K562 (cell line): Measurements from ENCODE around the gene CPT1A. TPM values are rescaled to one million over a fixed set of nuclear protein-coding genes. Genes with fewer than 3 reads are reported as not detected.

ENCODE experiments used
- BDP1 ChIP-seq: IDR thresholded peaks from 3 replicates; pipeline ENCODE4 v1.6.1; 2011; ENCODE audit not compliant: insufficient read length, insufficient read depth
- CBX1 ChIP-seq: sonication (generic); IDR thresholded peaks from 2 replicates; pipeline ENCODE4 v1.6.1; 2016; ENCODE audit warnings: antibody characterized with exemption, low read depth, mild to moderate bottlenecking
- CHD1 ChIP-seq: fragments of 200-600 bp; sonication (generic); IDR thresholded peaks from one replicate; pipeline ENCODE4 v1.6.1; 2012; ENCODE audit warnings: mild to moderate bottlenecking, moderate library complexity, low read length, inconsistent platforms
- CREBBP ChIP-seq: IDR thresholded peaks from one replicate; pipeline ENCODE4 v1.6.1; 2012; ENCODE audit warnings: low read depth, mild to moderate bottlenecking, control low read depth, inconsistent platforms, low read length
- CSDE1 ChIP-seq, 2 experiments: fragments of 450-650 bp; IDR thresholded peaks; 2 replicates each; pipeline ENCODE4 v1.6.1; 2016; ENCODE audit warnings: mild to moderate bottlenecking in 1 of 2
- ELK3 ChIP-seq: fragments of 450-650 bp; formaldehyde crosslinking; IDR thresholded peaks from 2 replicates; pipeline ENCODE4 v1.4.0; 2020; ENCODE audit warnings: mild to moderate bottlenecking
- EZH2 ChIP-seq: IDR thresholded peaks from 2 replicates; pipeline ENCODE4 v1.6.1; 2012; ENCODE audit warnings: low read depth, mild to moderate bottlenecking, inconsistent platforms, low read length, borderline replicate concordance
- FOXA1 ChIP-seq: fragments of 450-650 bp; IDR thresholded peaks from 2 replicates; pipeline ENCODE4 v1.6.1; 2016; ENCODE audit warnings: mild to moderate bottlenecking, borderline replicate concordance
- GATAD2B ChIP-seq: fragments of 450-650 bp; IDR thresholded peaks from 2 replicates; pipeline ENCODE4 v1.6.1; 2017; ENCODE audit warnings: mild to moderate bottlenecking, borderline replicate concordance
- HMGXB4 ChIP-seq: sonication (generic); formaldehyde crosslinking; IDR thresholded peaks from 2 replicates; pipeline ENCODE4 v1.8.1; 2023; ENCODE audit warnings: mild to moderate bottlenecking, missing genetic modification reagents
- KAT8 ChIP-seq: fragments of 450-650 bp; IDR thresholded peaks from 2 replicates; pipeline ENCODE4 v1.6.1; 2016; ENCODE audit warnings: low read depth, mild to moderate bottlenecking
- MYBL2 ChIP-seq, 2 experiments: fragments of 450-650 bp in 1 of 2; sonication (generic) in 1 of 2; formaldehyde crosslinking in 1 of 2; IDR thresholded peaks; 2 replicates each; pipeline versions ENCODE4 v1.6.1 to v1.8.1; 2017 to 2022; ENCODE audit warnings: borderline replicate concordance in 1 of 2, inconsistent platforms in 1 of 2, low read depth in 1 of 2, mild to moderate bottlenecking in 1 of 2, missing genetic modification reagents in 1 of 2, moderate library complexity in 1 of 2
- NEUROD1 ChIP-seq: fragments of 150-350 bp; IDR thresholded peaks from 2 replicates; pipeline ENCODE4 v1.6.1; 2014; ENCODE audit warnings: borderline replicate concordance, low read length, low read depth; ENCODE audit not compliant: partially characterized antibody
- NKRF ChIP-seq: fragments of 450-650 bp; IDR thresholded peaks from 2 replicates; pipeline ENCODE4 v1.6.1; 2016; ENCODE audit warnings: borderline replicate concordance
- NR2C1 ChIP-seq, 2 experiments: fragments of 450-650 bp; IDR thresholded peaks; 2 replicates each; pipeline ENCODE4 v1.6.1; 2017; ENCODE audit warnings: mild to moderate bottlenecking in 2 of 2, antibody characterized with exemption in 1 of 2, inconsistent platforms in 1 of 2, missing compliant biosample characterization in 1 of 2, missing genetic modification characterization in 1 of 2
- RAD21 ChIP-seq, 2 experiments: fragments of 250-450 bp in 1 of 2; fragments of 450-650 bp in 1 of 2; sonication (Bioruptor Pico) in 1 of 2; formaldehyde crosslinking in 1 of 2; IDR thresholded peaks in 1 of 2; conservative IDR thresholded peaks in 1 of 2; 2 replicates each; pipeline versions ENCODE4 v1.4.0 to v1.8.0; 2020 to 2022; ENCODE audit warnings: mild to moderate bottlenecking in 2 of 2, moderate library complexity in 1 of 2
- RBM39 ChIP-seq: fragments of 200-400 bp; formaldehyde crosslinking; optimal IDR thresholded peaks from 2 replicates; pipeline ENCODE3; 2018; ENCODE audit warnings: low read depth, low read length
- RUNX1 ChIP-seq: sonication (generic); IDR thresholded peaks from 2 replicates; pipeline ENCODE4 v1.6.1; 2016; ENCODE audit warnings: antibody characterized with exemption, low read depth
- STAG1 ChIP-seq: sonication (generic); formaldehyde crosslinking; IDR thresholded peaks from 2 replicates; pipeline ENCODE4 v1.5.0; 2020; ENCODE audit warnings: missing genetic modification reagents, borderline replicate concordance
- STAT5A ChIP-seq: IDR thresholded peaks from 2 replicates; pipeline ENCODE4 v1.6.1; 2012; ENCODE audit warnings: low read length, inconsistent platforms, borderline replicate concordance
- TCF7L2 ChIP-seq: fragments of 150-350 bp; IDR thresholded peaks from 2 replicates; pipeline ENCODE4 v1.6.1; 2016; ENCODE audit warnings: low read depth, mild to moderate bottlenecking, low read length, moderate library complexity
- THRB ChIP-seq: fragments of 450-650 bp; formaldehyde crosslinking; conservative IDR thresholded peaks from 2 replicates; pipeline ENCODE4 v1.4.0; 2022; ENCODE audit warnings: mild to moderate bottlenecking, missing genetic modification characterization
- ZNF175 ChIP-seq: fragments of 200-800 bp; sonication (Bioruptor generic); IDR thresholded peaks from 2 replicates; pipeline ENCODE4 v1.6.1; 2016; ENCODE audit warnings: low read depth, mild to moderate bottlenecking, missing genetic modification characterization, missing compliant biosample characterization
- ZSCAN29 ChIP-seq: fragments of 450-650 bp; IDR thresholded peaks from 2 replicates; pipeline ENCODE4 v1.6.1; 2017
- polyA plus RNA-seq, 8 experiments: library from polyadenylated mRNA; depleted of rRNA in 4 of 8; stranded (reverse) in 5 of 8; unstranded in 3 of 8; fragments of >200 nt; fragmentation: Nextera tagmentation in 2 of 8; fragmentation: Illumina TruSeq in 1 of 8; extraction: Ambion mirVana in 2 of 8; extraction: Trizol in 1 of 8; gene quantifications; 2 replicates each; pipeline versions ENCODE4 v1.2.1 to v1.2.3, GENCODE V29; 2011 to 2014; ENCODE audit warnings: inconsistent platforms in 1 of 8, missing spikeins in 1 of 8
- total RNA-seq, 7 experiments: library from RNA; depleted of rRNA in 6 of 7; stranded (reverse); fragments of >200 nt in 6 of 7; fragmentation: Illumina TruSeq in 2 of 7; extraction: Trizol in 2 of 7; gene quantifications; 2 replicates each; pipeline versions ENCODE4 v1.2.1 to v1.2.3, GENCODE V29; 2011 to 2021; ENCODE audit warnings: low replicate concordance in 1 of 7

The CPT1A gene
- total and polyA plus RNA-seq, 9 of the 15 experiments (the other 6 are each of a cell fraction or from before 2014, with no cell fraction given) = 2.6 to 29.1 (median 12.3) TPM

GRCh38 chr11:68751331-68751856 lies 90.3 kb downstream of the CPT1A start, which contains the start of gene TESMIN (continued):
- TF ChIP-seq HMGXB4 (CRISPR knock-in tag) = no peak
- TF ChIP-seq RUNX1 = no peak
- TF ChIP-seq BDP1 = no peak
- TF ChIP-seq ELK3 = no peak
- no peak for TF ChIP-seq CBX1
- no peak for TF ChIP-seq CREBBP
- no peak for TF ChIP-seq THRB (CRISPR knock-in tag)
- TF ChIP-seq MYBL2 (IDR thresholded peaks at IDR 0.05; ENCODE audit: low read depth) = no peak
- TF ChIP-seq MYBL2 (CRISPR knock-in tag; IDR thresholded peaks at IDR 0.05; ENCODE audit: borderline replicate concordance) = no peak
- TF ChIP-seq RAD21 (CRISPR knock-in tag; conservative IDR thresholded peaks at IDR 0.05 in 1 of 2, IDR thresholded peaks at IDR 0.05 in 1 of 2) = no peak
- no peak for TF ChIP-seq NR2C1 (IDR thresholded peaks at IDR 0.05)
- no peak for TF ChIP-seq NR2C1 (tag; IDR thresholded peaks at IDR 0.05)
- TF ChIP-seq CHD1 = no peak
- no peak for TF ChIP-seq TCF7L2
- no peak for TF ChIP-seq EZH2
- TF ChIP-seq FOXA1 = no peak
- TF ChIP-seq RBM39 = no peak
- no peak for TF ChIP-seq CSDE1 (IDR thresholded peaks at IDR 0.05)
- TF ChIP-seq NKRF = no peak
- TF ChIP-seq STAG1 (CRISPR knock-in tag) = no peak
- no peak for TF ChIP-seq STAT5A
- TF ChIP-seq KAT8 = no peak
- no peak for TF ChIP-seq ZSCAN29
- no peak; the same call in 1 of the 2 replicates for TF ChIP-seq GATAD2B
- peak; percentile 60 for TF ChIP-seq NEUROD1
- TF ChIP-seq ZNF175 (CRISPR knock-in tag) = no peak
